ENCODE measurements around the gene PRAMEF12. TPM values are rescaled to one million over a fixed set of nuclear protein-coding genes. Genes with fewer than 3 reads are reported as not detected.

The PRAMEF12 gene
- total and polyA plus RNA-seq, 10 of the 15 experiments (the other 5 are each of a cell fraction or from before 2014, with no cell fraction given), result not detected

GRCh38 chr1:12774801-12775345 lies 1.3 kb downstream of the PRAMEF12 start:
- ChIA-PET POLR2A (no interaction called here), SMC1A (ENCODE audit: uncharacterized antibody, unreplicated experiment) (no interaction called here), CTCF (interaction anchor here (1.4 kb wide), 1 partner anchor 11 kb away, joined by 3 read pairs; no protein-coding TSS in a partner anchor), RAD21 (ENCODE audit: unreplicated experiment) (no interaction called here)
- H3K79me2 ChIP-seq (ENCODE audit: control insufficient read depth, insufficient read depth, low read length), result no peaks in the 10 kb centered on the region
- H3K4me3 ChIP-seq, result no peak overlapping the region
- 8% methylated on average over 5 of the region's 5 CpGs for WGBS (ENCODE audit: insufficient coverage, insufficient replicate concordance, low lambda C conversion rate, missing lambda C conversion rate)
- no TSS peak for BruUV-seq (replicated peaks)
- DNase-seq (ENCODE audit: low read depth, low spot score), result no peak
- H3K27ac ChIP-seq (ENCODE audit: control insufficient read depth, insufficient read depth), result no peak overlapping the region
- H2AFZ ChIP-seq (ENCODE audit: control insufficient read depth, low read depth, low read length), result no peak overlapping the region
- no peaks in the 10 kb centered on the region for H4K20me1 ChIP-seq (ENCODE audit: control insufficient read depth, insufficient read depth)
- TF ChIP-seq ZNF274 (IDR thresholded peaks at IDR 0.05; ENCODE audit: insufficient read depth, insufficient read length) (no peak), NR2C1 (IDR thresholded peaks at IDR 0.05) (no peak), ZNF217 (IDR thresholded peaks at IDR 0.05) (no peak), ELK1 (IDR thresholded peaks at IDR 0.05; ENCODE audit: low read depth, low read length) (no peak), ZNF622 (IDR thresholded peaks at IDR 0.05) (no peak), BRCA1 (IDR thresholded peaks at IDR 0.05; ENCODE audit: low read depth, low read length) (no peak), MTA3 (IDR thresholded peaks at IDR 0.05; ENCODE audit: borderline replicate concordance, low read length) (no peak), IKZF1 (conservative IDR thresholded peaks at IDR 0.05) (no peak), E4F1 (IDR thresholded peaks at IDR 0.05; ENCODE audit: borderline replicate concordance, partially characterized antibody) (no peak), SIN3A (IDR thresholded peaks at IDR 0.05; ENCODE audit: low read depth, low read length) (no peak), RAD51 (IDR thresholded peaks at IDR 0.05) (no peak), ESRRA (IDR thresholded peaks at IDR 0.05; ENCODE audit: low read length) (no peak), CREM (IDR thresholded peaks at IDR 0.05; ENCODE audit: low read depth) (no peak), HDAC6 (IDR thresholded peaks at IDR 0.05; ENCODE audit: unreplicated experiment) (no peak)
- H3K9me3 ChIP-seq (replicated peaks; ENCODE audit: control insufficient read depth, insufficient read depth, low read length), result no peaks in the 10 kb centered on the region
- no peaks in the 10 kb centered on the region for H3K36me3 ChIP-seq (ENCODE audit: control insufficient read depth in 2 of 2, insufficient read depth in 2 of 2, low read length in 1 of 2)
- H3K27me3 ChIP-seq (replicated peaks in 1 of 2; ENCODE audit: control insufficient read depth in 2 of 2, insufficient read depth in 2 of 2, low read length in 1 of 2), result no peaks in the 10 kb centered on the region; a peak in 1 of 4 replicates
- ATAC-seq, result no peak
- no peak for FAIRE-seq
- no peak overlapping the region for H3K4me2 ChIP-seq (ENCODE audit: control insufficient read depth, insufficient read depth)
- no peaks in the 10 kb centered on the region for H3K4me1 ChIP-seq (ENCODE audit: control insufficient read depth, insufficient read depth, low read length)
- no peak overlapping the region for H3K9ac ChIP-seq (ENCODE audit: control insufficient read depth, insufficient read depth, low read length)
- intact Hi-C loops (cut with micrococcal nuclease; ENCODE audit: unreplicated experiment) (no loop called here), in situ Hi-C loops (cut with MboI) (no loop called here)

Measured in GM12878 (cell line).